ENCODE data around the gene AP1M2. TPM values are rescaled to one million over a fixed set of nuclear protein-coding genes. Genes with fewer than 3 reads are reported as not detected.

AP1M2 gene
- total RNA-seq, 4 donors from 2014 or later: 24.8 to 67.0 (median 57.1) TPM

GRCh38 chr19:10525636-10526035 is 61.5 kb downstream of the AP1M2 start:
- Histone ChIP-seq H3K4me3 (no peak overlapping the region), H3K9me3 (no peaks in the 10 kb centered on the region)
- WGBS, 2 donors: 89 to 92% methylated on average over 6 to 7 of the region's 7 CpGs

GRCh38 chr19:10523135-10523636 is 63.9 kb downstream of the AP1M2 start:
- Histone ChIP-seq H3K27me3 (peaks cover 0 to 23% (median 2%) of the 10 kb centered on the region in 4 donors), H3K36me3 (no peaks in the 10 kb centered on the region), H3K27ac (peak overlapping the region; percentile 14 to 54 (median 50)), H3K4me3 (no peak overlapping the region), H3K9me3 (no peaks in the 10 kb centered on the region), H3K4me1 (peaks cover 16 to 59% (median 20%) of the 10 kb centered on the region in 3 donors)
- intact Hi-C loops (cut with DNase I): no loop called here
- WGBS, 2 donors: 47 to 65% methylated on average over 3 of the region's 3 CpGs
- DNase-seq: no peak
- TF ChIP-seq POLR2A (IDR thresholded peaks at IDR 0.05): no peak
- no peak for TF ChIP-seq CTCF (IDR thresholded peaks at IDR 0.05)

More at GRCh38 chr19:10525636-10526035, 61.5 kb downstream of the AP1M2 start:
- intact Hi-C loops (cut with DNase I): no loop called here
- DNase-seq: no peak
- no peaks in the 10 kb centered on the region for H3K36me3 ChIP-seq
- no peaks in the 10 kb centered on the region for H3K27me3 ChIP-seq
- TF ChIP-seq POLR2A (IDR thresholded peaks at IDR 0.05) (no peak), CTCF (IDR thresholded peaks at IDR 0.05) (no peak)
- H3K4me1 ChIP-seq: peaks cover 3 to 34% (median 8%) of the 10 kb centered on the region in 3 donors
- no peak overlapping the region for H3K27ac ChIP-seq

Small RNA genes within 50 kb of the gene (small RNA-seq; reads per million reads assigned to genes)
- gene MIR1238 (0 to 0.28 (median 0) reads per million in 4 donors), gene RNU7-140P (0 reads per million in 4 donors)

Other genes starting within 250 kb of the AP1M2 start
- 10 to 100 TPM in 1 of 4 donors, 1 to 10 TPM in 3; 4.3 to 22.7 (median 8.0) TPM for gene ICAM3, start 247.7 kb downstream of the AP1M2 start, total RNA-seq
- gene TYK2, start 206.7 kb downstream of the AP1M2 start, total RNA-seq: 10 to 100 TPM; 41.8 to 74.2 (median 50.7) TPM
- gene CDC37, start 183.8 kb downstream of the AP1M2 start, total RNA-seq: 100 to 1,000 TPM; 128 to 171 (median 152) TPM
- gene PDE4A, start 166.8 kb downstream of the AP1M2 start, total RNA-seq: 1 to 10 TPM in 3 of 4 donors, under 1 TPM in 1; 0.87 to 7.1 (median 2.3) TPM
- gene KEAP1, start 84.0 kb downstream of the AP1M2 start, total RNA-seq: 10 to 100 TPM; 66.2 to 86.9 (median 76.4) TPM
- gene S1PR5, start 69.9 kb downstream of the AP1M2 start, total RNA-seq: 10 to 100 TPM in 3 of 4 donors, 1 to 10 TPM in 1; 8.9 to 27.2 (median 16.3) TPM
- 10 to 100 TPM; 46.5 to 59.3 (median 51.4) TPM for gene ATG4D, start 43.4 kb downstream of the AP1M2 start, total RNA-seq
- 10 to 100 TPM; 18.2 to 30.3 (median 23.9) TPM for gene KRI1, start 21.3 kb downstream of the AP1M2 start, total RNA-seq
- gene CDKN2D, start 18.3 kb downstream of the AP1M2 start, total RNA-seq: 10 to 100 TPM in 1 of 4 donors, 1 to 10 TPM in 3; 5.1 to 14.4 (median 6.2) TPM
- 10 to 100 TPM; 59.7 to 82.8 (median 69.8) TPM for gene SLC44A2, start 38.2 kb upstream of the AP1M2 start, total RNA-seq
- 100 to 1,000 TPM in 2 of 4 donors, 10 to 100 TPM in 2; 68.7 to 123 (median 98.3) TPM for gene ILF3, start 67.0 kb upstream of the AP1M2 start, total RNA-seq
- 10 to 100 TPM; 25.3 to 50.9 (median 27.3) TPM for gene QTRT1, start 114.1 kb upstream of the AP1M2 start, total RNA-seq
- gene DNM2, start 130.8 kb upstream of the AP1M2 start, total RNA-seq: 100 to 1,000 TPM in 2 of 4 donors, 10 to 100 TPM in 2; 79.9 to 138 (median 102) TPM
- 10 to 100 TPM; 14.7 to 30.3 (median 24.1) TPM for gene TMED1, start 248.9 kb upstream of the AP1M2 start, total RNA-seq

All from esophagus squamous epithelium (tissue), 5 donors.